Measurements from ENCODE around the gene TTC19. TPM values are rescaled to one million over a fixed set of nuclear protein-coding genes. Genes with fewer than 3 reads are reported as not detected.

The TTC19 gene
- total RNA-seq, 1 donor, result 41.0 TPM

DNA sequence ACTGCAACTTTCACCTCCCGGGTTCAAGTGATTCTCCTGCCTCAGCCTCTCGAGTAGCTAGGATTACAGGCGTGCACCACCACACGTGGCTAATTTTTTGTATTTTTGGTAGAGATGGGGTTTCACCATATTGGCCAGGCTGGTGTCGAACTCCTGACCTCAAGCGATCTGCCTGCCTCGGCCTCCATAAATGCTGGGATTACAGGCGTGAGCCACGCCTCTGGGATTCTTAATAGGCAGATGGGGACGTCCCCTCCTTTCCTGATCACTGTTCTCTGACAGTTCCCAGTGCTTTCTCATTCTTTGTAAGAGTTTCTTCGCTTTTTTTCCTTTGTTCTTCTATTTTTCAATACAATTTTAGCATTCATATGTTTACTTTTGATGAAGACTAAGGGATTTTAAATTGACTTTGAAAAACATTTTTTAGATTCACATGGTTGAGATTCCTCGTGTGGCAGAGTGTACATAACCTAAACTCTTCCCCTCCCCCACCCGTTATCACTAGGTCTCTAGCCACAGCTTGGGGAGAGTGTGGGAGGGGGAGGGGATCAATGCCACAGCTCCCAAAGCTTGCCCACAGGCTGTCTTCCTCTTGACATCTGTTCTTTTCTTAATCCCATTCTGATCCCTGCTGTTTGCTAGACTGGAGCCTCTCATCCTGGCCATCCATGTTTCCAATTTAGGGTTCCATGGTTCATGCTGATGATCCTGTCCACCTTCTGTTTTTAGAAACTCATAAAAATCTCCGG is 43.7 kb upstream of the TTC19 start:
- TF ChIP-seq, protein P1, sequence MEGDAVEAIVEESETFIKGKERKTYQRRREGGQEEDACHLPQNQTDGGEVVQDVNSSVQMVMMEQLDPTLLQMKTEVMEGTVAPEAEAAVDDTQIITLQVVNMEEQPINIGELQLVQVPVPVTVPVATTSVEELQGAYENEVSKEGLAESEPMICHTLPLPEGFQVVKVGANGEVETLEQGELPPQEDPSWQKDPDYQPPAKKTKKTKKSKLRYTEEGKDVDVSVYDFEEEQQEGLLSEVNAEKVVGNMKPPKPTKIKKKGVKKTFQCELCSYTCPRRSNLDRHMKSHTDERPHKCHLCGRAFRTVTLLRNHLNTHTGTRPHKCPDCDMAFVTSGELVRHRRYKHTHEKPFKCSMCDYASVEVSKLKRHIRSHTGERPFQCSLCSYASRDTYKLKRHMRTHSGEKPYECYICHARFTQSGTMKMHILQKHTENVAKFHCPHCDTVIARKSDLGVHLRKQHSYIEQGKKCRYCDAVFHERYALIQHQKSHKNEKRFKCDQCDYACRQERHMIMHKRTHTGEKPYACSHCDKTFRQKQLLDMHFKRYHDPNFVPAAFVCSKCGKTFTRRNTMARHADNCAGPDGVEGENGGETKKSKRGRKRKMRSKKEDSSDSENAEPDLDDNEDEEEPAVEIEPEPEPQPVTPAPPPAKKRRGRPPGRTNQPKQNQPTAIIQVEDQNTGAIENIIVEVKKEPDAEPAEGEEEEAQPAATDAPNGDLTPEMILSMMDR (IDR thresholded peaks at IDR 0.05; ENCODE audit: insufficient read depth, low read depth, low read length), result no peak

DNA sequence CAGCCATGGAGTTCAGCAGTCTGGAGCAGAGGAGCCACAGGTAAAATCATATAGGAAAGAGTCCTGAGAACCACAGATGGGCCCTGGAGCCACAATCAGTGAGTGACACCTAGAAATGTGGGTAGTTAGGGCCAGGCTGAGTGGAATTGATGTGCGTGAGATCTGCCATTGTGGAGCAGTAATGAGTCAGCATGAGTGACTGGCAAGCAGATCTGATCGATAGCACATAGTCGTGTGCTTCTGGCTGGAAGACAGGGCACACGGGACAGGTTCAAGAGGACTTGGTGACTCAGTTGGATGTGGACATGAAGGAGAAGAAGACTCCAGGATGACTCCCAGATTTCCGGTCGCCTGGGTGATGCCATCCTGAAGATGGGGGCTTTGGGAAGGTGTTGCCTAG is 42.4 kb upstream of the TTC19 start:
- no peak overlapping the region for H3K4me3 ChIP-seq (ENCODE audit: low read depth, low read length)
- DNase-seq (ENCODE audit: low read depth), result no peak
- TF ChIP-seq, protein P1 (IDR thresholded peaks at IDR 0.05; ENCODE audit: insufficient read depth, low read depth, low read length), result no peak

More for the DNA sequence above, 43.7 kb upstream of the TTC19 start:
- H3K4me3 ChIP-seq (ENCODE audit: low read depth, low read length), result no peak overlapping the region
- DNase-seq (ENCODE audit: low read depth), result peak; percentile 67

DNA sequence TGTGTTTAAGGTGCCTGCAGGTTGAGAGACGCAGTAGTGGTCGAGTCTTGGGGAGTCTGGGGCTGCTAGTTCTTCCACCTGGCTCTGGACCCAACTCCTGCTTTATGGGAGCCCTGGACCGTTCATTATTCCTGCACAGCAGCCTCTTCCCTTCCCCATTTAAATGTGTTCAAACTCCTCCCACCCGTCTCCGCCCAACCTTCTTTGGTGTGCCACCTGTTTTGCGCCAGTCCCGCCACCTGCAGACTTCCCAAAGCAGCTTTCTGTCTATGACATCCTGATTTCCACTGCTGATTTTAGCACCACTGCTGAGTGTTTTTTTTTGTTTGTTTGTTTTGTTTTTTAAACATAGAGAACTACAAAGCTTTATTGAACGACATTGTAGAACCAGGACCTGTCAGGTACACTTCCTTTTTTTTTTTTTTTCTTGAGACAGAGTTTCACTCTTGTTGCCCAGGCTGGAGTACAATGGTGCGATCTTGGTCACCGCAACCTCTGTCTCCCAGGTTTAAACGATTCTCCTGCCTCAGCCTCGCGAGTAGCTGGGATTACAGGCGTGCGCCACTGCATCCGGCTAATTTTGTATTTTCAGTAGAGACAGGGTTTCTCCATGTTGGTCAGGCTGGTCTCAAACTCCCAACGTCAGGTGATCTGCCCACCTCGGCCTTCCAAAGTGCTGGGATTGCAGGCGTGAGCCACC is 41.9 kb upstream of the TTC19 start:
- H3K4me3 ChIP-seq (ENCODE audit: low read depth, low read length), result no peak overlapping the region
- no peak for DNase-seq (ENCODE audit: low read depth)
- TF ChIP-seq, protein P1 (IDR thresholded peaks at IDR 0.05; ENCODE audit: insufficient read depth, low read depth, low read length), result no peak

DNA sequence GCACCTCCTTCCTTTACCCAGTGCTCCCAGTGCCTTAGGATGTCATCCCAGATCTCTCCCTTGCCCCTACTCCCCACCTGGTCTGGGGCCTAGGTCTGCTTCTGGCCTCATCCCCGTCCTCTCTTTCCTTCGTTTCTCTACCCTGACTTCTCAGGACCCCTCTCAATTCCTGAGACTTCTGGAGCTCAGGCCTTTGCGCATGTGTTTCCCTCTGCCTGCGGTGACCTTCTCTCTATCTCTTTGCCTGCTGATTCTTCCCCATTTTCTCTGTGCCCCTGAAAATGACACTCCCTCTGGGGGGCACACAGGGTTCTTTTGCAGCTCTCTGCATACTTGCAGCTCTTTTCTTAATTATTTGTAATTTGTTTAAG is 41.2 kb upstream of the TTC19 start:
- no peak overlapping the region for H3K4me3 ChIP-seq (ENCODE audit: low read depth, low read length)
- TF ChIP-seq, protein P1 (IDR thresholded peaks at IDR 0.05; ENCODE audit: insufficient read depth, low read depth, low read length), result no peak
- DNase-seq (ENCODE audit: low read depth), result no peak

GRCh38 chr17:15963670-15964110 is 35.9 kb upstream of the TTC19 start:
- peak; percentile 43 for DNase-seq (ENCODE audit: low read depth)
- H3K4me3 ChIP-seq (ENCODE audit: low read depth, low read length), result no peak overlapping the region
- TF ChIP-seq, protein P1 (IDR thresholded peaks at IDR 0.05; ENCODE audit: insufficient read depth, low read depth, low read length), result no peak

GRCh38 chr17:15965528-15965927 is 34.1 kb upstream of the TTC19 start:
- no peak for DNase-seq (ENCODE audit: low read depth)
- no peak overlapping the region for H3K4me3 ChIP-seq (ENCODE audit: low read depth, low read length)
- TF ChIP-seq, protein P1 (IDR thresholded peaks at IDR 0.05; ENCODE audit: insufficient read depth, low read depth, low read length), result no peak
